ENCODE results near the gene SLC35B3. TPM values are rescaled to one million over a fixed set of nuclear protein-coding genes. Genes with fewer than 3 reads are reported as not detected.

Gene SLC35B3
- total and polyA plus RNA-seq, 2 donors (not counting 3 experiments of a cell fraction or from before 2014, with no cell fraction given), result 11.9 to 21.5 TPM

DNA sequence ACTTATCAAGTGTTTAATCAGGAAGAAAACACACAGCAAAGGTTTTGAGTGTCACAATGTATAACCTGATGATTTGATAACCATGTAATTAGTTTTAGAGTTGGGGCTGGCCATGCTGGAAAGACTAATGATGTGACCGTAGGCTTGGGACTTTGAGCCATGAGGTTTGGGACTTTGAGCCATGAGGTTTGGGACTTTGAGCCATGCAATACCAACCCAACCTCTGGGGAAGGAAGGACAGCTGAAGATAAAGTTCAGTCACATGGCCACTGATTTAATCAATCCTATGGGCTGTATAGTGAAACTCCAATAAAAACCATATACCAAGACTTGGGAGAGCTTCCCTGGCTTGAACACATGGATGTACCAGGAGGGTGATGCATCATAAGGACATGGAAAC lies 32.8 kb downstream of the SLC35B3 start:
- H3K36me3 ChIP-seq (ENCODE audit: control insufficient read depth in 2 of 2, extremely low read depth in 1 of 2, insufficient read depth in 2 of 2, low read length in 2 of 2), result no peaks in the 10 kb centered on the region
- no peak overlapping the region for H3K9ac ChIP-seq (replicated peaks; ENCODE audit: extremely low read depth, insufficient read depth, low read length)
- FAIRE-seq (no peak), DNase-seq (ENCODE audit: low read depth, low spot score) (no peak)
- H3K9me1 ChIP-seq (replicated peaks; ENCODE audit: control insufficient read depth, extremely low read depth, insufficient read depth, low read length), result no peaks in the 10 kb centered on the region
- dilution Hi-C loops (cut with MboI; ENCODE audit: extremely low pct_ligation_motif_present, low sequenced_read_pairs), result no loop called here
- H3K4me3 ChIP-seq (replicated peaks in 1 of 3; ENCODE audit: insufficient read depth in 1 of 3, low read depth in 1 of 3, low read length in 3 of 3), result no peak overlapping the region
- POLR2A ChIA-PET, result no interaction called here
- no TSS peak for BruUV-seq (replicated peaks)
- CTCF ChIA-PET, result no interaction called here
- H4K20me1 ChIP-seq (replicated peaks; ENCODE audit: control insufficient read depth, extremely low read depth, insufficient read depth, low read length), result no peaks in the 10 kb centered on the region
- no peak overlapping the region for H2AFZ ChIP-seq (ENCODE audit: low read depth, low read length)
- H3K4me2 ChIP-seq (ENCODE audit: insufficient read depth, low read length), result no peak overlapping the region
- TF ChIP-seq, protein P1, sequence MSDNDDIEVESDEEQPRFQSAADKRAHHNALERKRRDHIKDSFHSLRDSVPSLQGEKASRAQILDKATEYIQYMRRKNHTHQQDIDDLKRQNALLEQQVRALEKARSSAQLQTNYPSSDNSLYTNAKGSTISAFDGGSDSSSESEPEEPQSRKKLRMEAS (IDR thresholded peaks at IDR 0.05; ENCODE audit: insufficient read depth, insufficient read length), result no peak
- TF ChIP-seq FOS (IDR thresholded peaks at IDR 0.05; ENCODE audit: borderline replicate concordance, insufficient read depth, low read length) (no peak), POLR2A (IDR thresholded peaks at IDR 0.05; ENCODE audit: low read depth, low read length) (no peak), JUN (IDR thresholded peaks at IDR 0.05; ENCODE audit: borderline replicate concordance, insufficient read depth, insufficient read length, low read depth) (no peak), GATA2 (IDR thresholded peaks at IDR 0.05; ENCODE audit: insufficient read depth, insufficient read length, low read depth, low read length) (no peak), EZH2 (IDR thresholded peaks at IDR 0.05; ENCODE audit: borderline replicate concordance, low read depth, low read length, severe bottlenecking) (no peak), POLR2AphosphoS5 (IDR thresholded peaks at IDR 0.05; ENCODE audit: insufficient read depth, low read depth, low read length) (no peak), MYC (IDR thresholded peaks at IDR 0.05; ENCODE audit: low read depth, low read length) (no peak)
- TF ChIP-seq, protein P2, sequence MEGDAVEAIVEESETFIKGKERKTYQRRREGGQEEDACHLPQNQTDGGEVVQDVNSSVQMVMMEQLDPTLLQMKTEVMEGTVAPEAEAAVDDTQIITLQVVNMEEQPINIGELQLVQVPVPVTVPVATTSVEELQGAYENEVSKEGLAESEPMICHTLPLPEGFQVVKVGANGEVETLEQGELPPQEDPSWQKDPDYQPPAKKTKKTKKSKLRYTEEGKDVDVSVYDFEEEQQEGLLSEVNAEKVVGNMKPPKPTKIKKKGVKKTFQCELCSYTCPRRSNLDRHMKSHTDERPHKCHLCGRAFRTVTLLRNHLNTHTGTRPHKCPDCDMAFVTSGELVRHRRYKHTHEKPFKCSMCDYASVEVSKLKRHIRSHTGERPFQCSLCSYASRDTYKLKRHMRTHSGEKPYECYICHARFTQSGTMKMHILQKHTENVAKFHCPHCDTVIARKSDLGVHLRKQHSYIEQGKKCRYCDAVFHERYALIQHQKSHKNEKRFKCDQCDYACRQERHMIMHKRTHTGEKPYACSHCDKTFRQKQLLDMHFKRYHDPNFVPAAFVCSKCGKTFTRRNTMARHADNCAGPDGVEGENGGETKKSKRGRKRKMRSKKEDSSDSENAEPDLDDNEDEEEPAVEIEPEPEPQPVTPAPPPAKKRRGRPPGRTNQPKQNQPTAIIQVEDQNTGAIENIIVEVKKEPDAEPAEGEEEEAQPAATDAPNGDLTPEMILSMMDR (IDR thresholded peaks at IDR 0.05; ENCODE audit: extremely low read depth in 1 of 2, insufficient read depth in 1 of 2, low read depth in 1 of 2, low read length in 2 of 2), result no peak
- H3K9me3 ChIP-seq (replicated peaks; ENCODE audit: control insufficient read depth, insufficient read depth, low read length), result no peaks in the 10 kb centered on the region
- H3K4me1 ChIP-seq (ENCODE audit: control insufficient read depth, extremely low read depth, insufficient read depth, low read length), result no peaks in the 10 kb centered on the region
- H3K27me3 ChIP-seq (ENCODE audit: control insufficient read depth in 2 of 2, insufficient read depth in 2 of 2, low read length in 2 of 2), result no peaks in the 10 kb centered on the region
- H3K79me2 ChIP-seq (ENCODE audit: control insufficient read depth, insufficient read depth, low read length), result no peaks in the 10 kb centered on the region
- intact Hi-C loops (cut with micrococcal nuclease), result no loop called here
- H3K27ac ChIP-seq (ENCODE audit: insufficient read depth, low read depth, low read length), result no peak overlapping the region

Data from endothelial cell of umbilical vein (primary cell).